Type B pancreatic cell (in vitro differentiated cells): ENCODE data around the gene SHB. TPM values are rescaled to one million over a fixed set of nuclear protein-coding genes. Genes with fewer than 3 reads are reported as not detected.

ENCODE experiments used
- DNase-seq: peaks from one replicate; pipeline ENCODE4 v3.0.0; 2021; ENCODE audit warnings: mixed read lengths; ENCODE audit not compliant: unreplicated experiment; ENCODE audit errors: extremely low spot score
- H3K27ac Mint-ChIP-seq: 2 replicates; pipeline ENCODE4 v1.8.0; 2021; ENCODE audit warnings: mild to moderate bottlenecking, mixed read lengths
- H3K27me3 Mint-ChIP-seq: 2 replicates; pipeline ENCODE4 v1.8.0; 2021; ENCODE audit warnings: mixed read lengths
- H3K36me3 Mint-ChIP-seq: 2 replicates; pipeline ENCODE4 v1.8.0; 2021; ENCODE audit warnings: mixed read lengths
- H3K4me1 Mint-ChIP-seq: one replicate; pipeline ENCODE4 v1.8.0; 2021; ENCODE audit warnings: mixed read lengths; ENCODE audit not compliant: unreplicated experiment
- H3K4me3 Mint-ChIP-seq: 2 replicates; pipeline ENCODE4 v1.8.0; 2021; ENCODE audit warnings: mild to moderate bottlenecking, mixed read lengths
- H3K9me3 Mint-ChIP-seq: 2 replicates; pipeline ENCODE4 v1.8.0; 2021; ENCODE audit warnings: mixed read lengths
- total RNA-seq: library from RNA; stranded (reverse); gene quantifications from 2 replicates; pipeline ENCODE4 v1.2.1, GENCODE V29; 2021; ENCODE audit warnings: low replicate concordance
- TF ChIP-seq, protein P1 (sequence below): fragments of 200-600 bp; sonication (generic); conservative IDR thresholded peaks from 2 replicates; pipeline ENCODE4 v1.5.0; 2021; ENCODE audit warnings: antibody characterized with exemption, mild to moderate bottlenecking

SHB gene
- total RNA-seq, 1 donor from 2014 or later = 14.4 TPM

DNA sequence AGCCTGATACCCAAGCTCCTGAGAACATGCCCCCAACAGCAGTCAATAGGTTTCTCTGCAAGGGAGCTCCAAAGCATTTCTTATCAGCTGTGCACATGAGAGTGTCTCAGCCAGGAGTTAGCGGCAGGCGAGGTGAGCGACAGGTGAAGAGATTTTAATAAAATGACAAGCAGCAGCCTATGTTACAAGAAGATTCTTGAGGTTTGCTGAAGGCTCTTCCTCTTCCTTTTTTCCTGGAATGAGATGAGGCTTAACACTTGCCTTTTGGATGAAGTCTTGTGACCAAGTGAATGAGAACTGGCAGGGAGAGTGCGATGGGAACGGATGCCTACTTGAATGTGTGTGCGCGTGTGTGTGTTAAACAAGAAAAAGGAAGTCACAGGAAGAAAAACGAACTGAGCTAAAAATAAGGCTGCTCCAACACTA is 76.1 kb downstream of the SHB start:
- no peak for DNase-seq
- Mint-ChIP-seq H3K4me3 (no peak overlapping the region), H3K4me1 (peaks cover 31% of the 10 kb centered on the region), H3K27ac (no peak overlapping the region), H3K36me3 (peaks cover 4% of the 10 kb centered on the region), H3K27me3 (no peaks in the 10 kb centered on the region), H3K9me3 (no peaks in the 10 kb centered on the region)
- TF ChIP-seq, protein P1, sequence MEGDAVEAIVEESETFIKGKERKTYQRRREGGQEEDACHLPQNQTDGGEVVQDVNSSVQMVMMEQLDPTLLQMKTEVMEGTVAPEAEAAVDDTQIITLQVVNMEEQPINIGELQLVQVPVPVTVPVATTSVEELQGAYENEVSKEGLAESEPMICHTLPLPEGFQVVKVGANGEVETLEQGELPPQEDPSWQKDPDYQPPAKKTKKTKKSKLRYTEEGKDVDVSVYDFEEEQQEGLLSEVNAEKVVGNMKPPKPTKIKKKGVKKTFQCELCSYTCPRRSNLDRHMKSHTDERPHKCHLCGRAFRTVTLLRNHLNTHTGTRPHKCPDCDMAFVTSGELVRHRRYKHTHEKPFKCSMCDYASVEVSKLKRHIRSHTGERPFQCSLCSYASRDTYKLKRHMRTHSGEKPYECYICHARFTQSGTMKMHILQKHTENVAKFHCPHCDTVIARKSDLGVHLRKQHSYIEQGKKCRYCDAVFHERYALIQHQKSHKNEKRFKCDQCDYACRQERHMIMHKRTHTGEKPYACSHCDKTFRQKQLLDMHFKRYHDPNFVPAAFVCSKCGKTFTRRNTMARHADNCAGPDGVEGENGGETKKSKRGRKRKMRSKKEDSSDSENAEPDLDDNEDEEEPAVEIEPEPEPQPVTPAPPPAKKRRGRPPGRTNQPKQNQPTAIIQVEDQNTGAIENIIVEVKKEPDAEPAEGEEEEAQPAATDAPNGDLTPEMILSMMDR = no peak

DNA sequence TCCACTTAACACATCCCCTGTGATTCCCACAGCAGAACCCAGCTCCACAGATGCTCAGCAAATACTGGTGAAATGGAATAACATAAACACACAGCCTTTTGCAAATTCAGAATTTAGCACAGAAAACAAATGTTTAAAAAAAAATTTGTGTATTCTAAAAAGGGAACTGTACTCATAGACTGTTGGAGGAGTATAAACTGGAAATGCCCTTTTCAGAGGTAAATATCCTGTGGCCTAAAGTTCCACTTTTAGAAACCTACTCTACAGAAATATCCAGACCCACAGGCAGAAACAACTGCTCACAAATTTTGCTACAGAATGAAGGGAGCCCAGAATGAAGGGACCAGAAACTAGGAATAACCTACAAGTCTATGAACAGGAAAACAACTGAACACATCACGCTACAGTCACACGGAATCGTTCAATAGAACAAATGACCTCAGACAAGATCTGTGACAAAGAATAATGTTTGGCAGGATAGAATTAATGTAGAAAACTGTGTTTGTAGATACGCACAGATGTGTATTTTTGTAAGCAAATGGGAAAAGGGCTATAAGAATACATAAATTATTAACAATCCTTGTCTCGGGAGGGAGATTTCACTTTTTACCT is 78.5 kb downstream of the SHB start:
- no peak for DNase-seq
- no peak overlapping the region for H3K4me3 Mint-ChIP-seq
- H3K27ac Mint-ChIP-seq = no peak overlapping the region
- H3K27me3 Mint-ChIP-seq = no peaks in the 10 kb centered on the region
- peaks cover 24% of the 10 kb centered on the region for H3K4me1 Mint-ChIP-seq
- peaks cover 4% of the 10 kb centered on the region for H3K36me3 Mint-ChIP-seq
- H3K9me3 Mint-ChIP-seq = no peaks in the 10 kb centered on the region
- TF ChIP-seq, protein P1 = no peak

DNA sequence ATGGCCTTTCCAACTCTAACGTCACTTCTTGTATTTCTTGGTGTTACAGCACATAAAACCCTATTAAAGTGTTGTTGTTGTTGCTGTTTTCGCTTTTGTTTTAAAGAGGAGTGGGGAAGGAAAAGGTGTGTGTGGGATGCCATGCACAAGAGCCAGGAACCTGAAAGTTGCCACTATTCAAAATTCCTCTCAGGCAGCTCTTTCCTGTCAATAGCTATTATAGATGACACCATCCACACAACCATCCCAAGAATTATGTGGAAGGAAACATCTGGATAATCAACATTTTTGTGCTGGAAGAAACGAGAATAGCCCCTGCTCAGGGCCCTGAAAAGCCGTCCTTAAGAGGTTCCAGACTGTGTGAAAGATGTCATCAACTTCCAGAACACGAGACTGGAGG is 79.3 kb downstream of the SHB start:
- H3K4me3 Mint-ChIP-seq = no peak overlapping the region
- peaks cover 26% of the 10 kb centered on the region for H3K4me1 Mint-ChIP-seq
- H3K27me3 Mint-ChIP-seq = no peaks in the 10 kb centered on the region
- H3K27ac Mint-ChIP-seq = no peak overlapping the region
- TF ChIP-seq, protein P1 = no peak
- no peak for DNase-seq
- no peaks in the 10 kb centered on the region for H3K9me3 Mint-ChIP-seq
- H3K36me3 Mint-ChIP-seq = peaks cover 4% of the 10 kb centered on the region

DNA sequence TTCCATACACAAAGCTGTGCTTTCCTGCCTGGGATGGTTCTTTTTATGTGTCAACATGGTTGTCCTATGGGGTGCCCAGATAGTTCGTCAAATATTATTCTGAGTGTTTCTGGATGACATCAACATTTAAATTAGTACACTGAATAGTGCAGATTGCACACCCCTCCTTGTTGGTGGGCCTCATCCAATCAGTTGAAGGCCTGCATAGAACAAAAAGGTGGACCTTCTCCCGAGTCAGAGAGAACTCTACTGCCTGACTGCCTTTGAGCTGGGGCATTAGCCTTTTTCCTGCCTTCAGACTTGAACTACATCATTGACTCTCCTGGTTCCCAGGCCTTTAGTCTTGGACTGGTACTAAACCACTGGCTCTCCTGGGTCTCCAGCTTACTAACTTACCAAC is 80.4 kb downstream of the SHB start:
- H3K4me1 Mint-ChIP-seq = peaks cover 27% of the 10 kb centered on the region
- H3K9me3 Mint-ChIP-seq = no peaks in the 10 kb centered on the region
- no peak overlapping the region for H3K27ac Mint-ChIP-seq
- H3K36me3 Mint-ChIP-seq = peaks cover 4% of the 10 kb centered on the region
- TF ChIP-seq, protein P1 = no peak
- no peak for DNase-seq
- no peak overlapping the region for H3K4me3 Mint-ChIP-seq
- no peaks in the 10 kb centered on the region for H3K27me3 Mint-ChIP-seq

DNA sequence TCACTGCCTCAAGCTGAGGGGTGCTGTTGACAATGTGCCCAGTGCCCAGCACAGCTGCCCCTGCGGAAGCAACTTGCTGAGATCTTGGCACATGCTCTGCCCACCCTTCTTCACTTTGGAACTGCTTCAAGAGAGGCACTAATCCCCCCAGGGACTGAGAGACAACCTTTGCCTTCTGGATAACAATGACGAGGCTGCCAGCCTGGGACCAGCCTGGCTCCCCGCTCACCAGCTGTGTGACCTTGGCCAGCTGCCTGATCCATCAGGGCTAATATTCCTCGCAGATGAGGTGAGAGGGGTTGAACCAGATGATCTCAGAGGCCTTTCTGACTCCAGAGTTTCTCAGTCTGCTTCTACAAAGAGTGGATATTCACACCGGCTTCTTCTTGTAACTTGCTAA is 81.0 kb downstream of the SHB start:
- H3K9me3 Mint-ChIP-seq = no peaks in the 10 kb centered on the region
- peaks cover 2% of the 10 kb centered on the region for H3K36me3 Mint-ChIP-seq
- H3K4me1 Mint-ChIP-seq = peaks cover 25% of the 10 kb centered on the region
- no peak overlapping the region for H3K4me3 Mint-ChIP-seq
- no peak overlapping the region for H3K27ac Mint-ChIP-seq
- no peak for DNase-seq
- TF ChIP-seq, protein P1 = no peak
- no peaks in the 10 kb centered on the region for H3K27me3 Mint-ChIP-seq

DNA sequence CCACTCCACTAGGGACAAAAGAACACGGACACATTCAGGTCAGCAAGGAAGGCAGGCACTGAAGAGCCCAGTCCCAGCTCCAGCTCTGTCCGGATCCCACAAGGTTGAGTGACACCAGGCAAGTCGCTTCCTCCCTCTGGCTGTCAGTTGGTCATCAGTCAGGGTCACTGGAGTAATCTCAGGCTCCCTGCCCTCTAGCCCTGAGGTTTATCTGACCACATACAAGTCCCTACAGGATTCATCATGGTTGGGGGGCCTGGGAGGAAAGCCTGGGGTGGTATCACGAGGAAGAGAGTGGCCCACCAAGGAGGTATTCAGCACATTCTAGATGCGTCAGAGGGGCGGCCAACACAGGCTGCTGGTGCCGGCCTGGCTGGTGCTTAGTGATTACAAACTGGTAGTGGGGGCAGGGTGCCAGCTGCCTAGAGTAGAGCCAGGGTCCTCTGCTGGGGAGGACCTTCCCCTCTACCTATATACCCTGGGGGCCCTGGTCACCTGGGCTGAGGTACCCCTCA is 81.5 kb downstream of the SHB start:
- H3K9me3 Mint-ChIP-seq = no peaks in the 10 kb centered on the region
- no peaks in the 10 kb centered on the region for H3K27me3 Mint-ChIP-seq
- TF ChIP-seq, protein P1 = no peak
- H3K4me1 Mint-ChIP-seq = peaks cover 23% of the 10 kb centered on the region
- H3K36me3 Mint-ChIP-seq = no peaks in the 10 kb centered on the region
- no peak overlapping the region for H3K4me3 Mint-ChIP-seq
- H3K27ac Mint-ChIP-seq = peak overlapping the region; percentile 26
- DNase-seq = no peak
